Heart left ventricle (tissue), 16 donors: Measurements from ENCODE around the gene GFRA3. TPM values are rescaled to one million over a fixed set of nuclear protein-coding genes. Genes with fewer than 3 reads are reported as not detected.

Source experiments
- ATAC-seq, 4 donors: fragments of 200-7000 bp; cut with Tn5 transposase; one replicate each; pipeline ENCODE4 v1.9.1; 2020 to 2022; ENCODE audit warnings: moderate library complexity in 4 of 4, mild to moderate bottlenecking in 3 of 4, moderate number of reproducible peaks in 1 of 4
- DNase-seq, 5 donors: peaks; one replicate each; pipeline ENCODE4 v3.0.0-alpha.2; 2020
- H3K27ac ChIP-seq, 12 donors: fragments of 200-600 bp; sonication (generic) in 4 of 12; one replicate each; pipeline versions ENCODE4 v1.5.0 to v1.8.0; 2016 to 2022; ENCODE audit warnings: mild to moderate bottlenecking in 2 of 12
- H3K27me3 ChIP-seq, 9 donors: fragments of 200-600 bp; sonication (generic) in 2 of 9; one replicate each; pipeline versions ENCODE4 v1.5.1 to v1.8.0; 2016 to 2022; ENCODE audit warnings: mild to moderate bottlenecking in 3 of 9
- H3K36me3 ChIP-seq, 9 donors: fragments of 200-600 bp; sonication (generic) in 2 of 9; one replicate each; pipeline versions ENCODE4 v1.5.0 to v1.8.0; 2018 to 2022; ENCODE audit warnings: mild to moderate bottlenecking in 2 of 9
- H3K4me1 ChIP-seq, 12 donors: fragments of 200-600 bp; sonication (generic) in 4 of 12; one replicate each; pipeline versions ENCODE4 v1.5.0 to v1.8.0; 2016 to 2022; ENCODE audit warnings: mild to moderate bottlenecking in 3 of 12
- H3K4me3 ChIP-seq, 12 donors: fragments of 200-600 bp; sonication (generic) in 4 of 12; one replicate each; pipeline versions ENCODE4 v1.5.0 to v1.8.0; 2017 to 2022; ENCODE audit warnings: mild to moderate bottlenecking in 9 of 12, moderate library complexity in 4 of 12
- H3K9me3 ChIP-seq, 12 donors: fragments of 200-600 bp; sonication (generic) in 4 of 12; one replicate each; pipeline versions ENCODE4 v1.5.0 to v1.8.0; 2016 to 2022; ENCODE audit warnings: mild to moderate bottlenecking in 1 of 12
- CTCF ChIP-seq, 12 donors: fragments of 200-600 bp; sonication (generic) in 4 of 12; IDR thresholded peaks; one replicate each; pipeline versions ENCODE4 v1.5.0 to v1.8.0; 2018 to 2022; ENCODE audit warnings: antibody characterized with exemption in 12 of 12, mild to moderate bottlenecking in 5 of 12
- POLR2A ChIP-seq, 2 donors: fragments of 450-650 bp; IDR thresholded peaks; one replicate each; pipeline ENCODE4 v1.6.1; 2017; ENCODE audit warnings: antibody characterized with exemption in 2 of 2, mild to moderate bottlenecking in 2 of 2, moderate library complexity in 2 of 2
- WGBS, 4 donors: extraction: QIAGEN DNeasy Blood & Tissue Kit in 2 of 4; methylation state at CpG; one replicate each; pipeline versions ENCODE4 v1.1.5 to v1.1.7; 2013 to 2018; 5-methylcytosine and 5-hydroxymethylcytosine counted together
- intact Hi-C, 10 donors: fragments of 100-400 bp; cut with DNase I; formaldehyde crosslinking; loops; one replicate each; pipeline versions ENCODE4 v1.11.1 to v1.14.2; 2022
- polyA plus RNA-seq, 2 donors: library from polyadenylated mRNA; stranded (reverse); fragments of 200-250 nt; gene quantifications; one replicate each; pipeline ENCODE4 v1.2.3, GENCODE V29; 2013
- total RNA-seq, 9 donors: library from RNA; depleted of rRNA in 2 of 9; stranded (reverse); fragments of >200 nt in 2 of 9; fragmentation: NEBNext Ultra II Directional in 3 of 9; extraction: Animal tissue kit (Norgen Biotek cat#: 25700) in 3 of 9; gene quantifications; one replicate each; pipeline versions ENCODE4 v1.1.0 to v1.2.4, GENCODE V29; 2016 to 2023
- donor health status: ischemic (EF 13 %, LVEDD 7.1; RV severe dilation, severe dysfunction).
- donor health status: healthy with polysubstance abuse.
- donor health status: DM: no; HTN: yes; CAD: no.
- donor health status: DM: no; HTN: no; CAD: no.
- donor health status: ischemic (EF 25% LVEDD 6.9; RV normal size, moderate dysfunction).
- donor health status: ischemic (EF 25% LVEDD 5.7; RV mildly dilated, moderate dysfunction).
- donor health status: healthy.
- donor health status: DM: yes; HTN: yes; CAD: no.
- donor health status: ischemic (EF 35%, LVEDD 5.7; RV mildly dilated, moderate dysfunction).
- donor health status: nonischemic (EF 11% LVEDD 7.7; RV severe dilation, severe dysfunction).
- donor health status: DM: yes; HTN: yes; CAD: no.
- donor health status: PGD.
- donor health status: ischemic (EF 29% LVEDD 5.4; RV normal size, mild dysfunction).
- donor health status: nonischemic (EF 23%, LVEDD 6.1; RV moderate dilation, normal function).

Gene GFRA3
- total and polyA plus RNA-seq, 11 donors, result 0.35 to 1.3 (median 0.67) TPM

DNA sequence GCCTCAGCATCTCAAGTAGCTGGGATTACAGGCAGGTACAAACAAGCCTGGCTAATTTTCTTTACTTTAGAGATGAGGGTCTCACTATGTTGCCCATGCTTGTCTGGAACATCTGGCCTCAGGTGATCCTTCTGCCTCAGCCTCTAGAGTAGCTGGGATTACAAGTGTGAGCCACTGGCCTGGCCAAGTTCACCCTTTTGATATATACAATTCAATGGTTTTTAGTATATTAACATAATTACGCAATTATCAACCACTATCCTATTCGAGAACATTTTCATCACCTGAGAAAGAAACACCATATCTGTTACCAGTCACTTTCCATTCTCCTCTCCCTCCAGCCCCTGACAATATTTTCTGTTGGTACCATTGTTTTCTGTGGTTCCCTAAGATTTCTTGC is 57.6 kb downstream of the GFRA3 start:
- Histone ChIP-seq H3K9me3 (no peaks in the 10 kb centered on the region), H3K4me1 (peaks cover 0 to 18% (median 11%) of the 10 kb centered on the region in 12 donors), H3K27ac (no peak overlapping the region), H3K36me3 (no peaks in the 10 kb centered on the region), H3K4me3 (no peak overlapping the region), H3K27me3 (no peaks in the 10 kb centered on the region)
- 83 to 97% (median 88%) methylated on average over 2 of the region's 2 CpGs for WGBS, 4 donors
- ATAC-seq (no peak), DNase-seq (no peak)
- TF ChIP-seq CTCF (IDR thresholded peaks at IDR 0.05), result no peak
- TF ChIP-seq POLR2A (IDR thresholded peaks at IDR 0.05), result no peak
- intact Hi-C loops, result no loop called here

GRCh38 chr5:138213161-138214029 is 61.0 kb downstream of the GFRA3 start, which contains the start of gene CDC23:
TSS of gene CDC23 (minus strand) at chr5:138213323. CDS start at chr5:138213312, 11 bp downstream.
- peak within 1 kb of the TSS; percentile 67 to 97 (median 85) for H3K4me3 ChIP-seq
- peaks cover 0 to 29% (median 15%) of the 10 kb centered on the region in 12 donors for H3K4me1 ChIP-seq
- peak within 1 kb of the TSS; percentile 20 to 87 (median 76) for H3K27ac ChIP-seq
- peaks cover 0 to 22% (median 5%) of the 10 kb centered on the region in 9 donors for H3K36me3 ChIP-seq
- no peaks in the 10 kb centered on the region for H3K9me3 ChIP-seq
- TF ChIP-seq CTCF (IDR thresholded peaks at IDR 0.05) (no peak), POLR2A (IDR thresholded peaks at IDR 0.05) (peak; percentile 20 to 51)
- 1 to 3% (median 1%) methylated on average over 30 to 32 of the region's 32 CpGs for WGBS, 4 donors
- intact Hi-C loops, result loop anchor here in 2 of 10 donors (2.0 to 5.0 kb wide), 2 partner anchors 33 to 119 kb away; partner anchors contain the start of gene CDC25C (in 1 of the 2)
- DNase-seq (peak; percentile 89 to 94 (median 94)), ATAC-seq (peak; percentile 96 to 99 (median 98))
- H3K27me3 ChIP-seq, result no peaks in the 10 kb centered on the region

DNA sequence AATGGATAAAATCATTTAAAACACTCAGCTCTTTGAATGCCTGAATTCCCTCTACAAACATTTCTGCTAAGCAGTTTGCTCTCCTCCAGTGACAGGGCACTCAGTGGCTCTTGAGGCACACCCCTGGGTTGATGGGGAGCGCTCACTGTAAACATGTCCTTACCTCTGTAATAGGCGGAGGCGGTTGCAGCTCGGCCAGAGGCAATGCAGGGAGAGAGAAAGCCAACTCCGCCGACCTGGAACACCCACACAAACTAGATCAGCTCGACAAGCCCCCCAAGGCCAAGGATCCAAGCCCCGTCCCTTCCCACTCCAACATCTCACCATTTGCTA is 61.6 kb downstream of the GFRA3 start:
- intact Hi-C loops, result loop anchor here in 2 of 10 donors (2.0 to 5.0 kb wide), 2 partner anchors 32 to 120 kb away; partner anchors contain the start of gene CDC25C (in 1 of the 2)
- peaks cover 0 to 29% (median 15%) of the 10 kb centered on the region in 12 donors for H3K4me1 ChIP-seq
- no peaks in the 10 kb centered on the region for H3K9me3 ChIP-seq
- peak overlapping the region; percentile 67 to 97 (median 85) for H3K4me3 ChIP-seq
- peaks cover 0 to 25% (median 7%) of the 10 kb centered on the region in 9 donors for H3K36me3 ChIP-seq
- ATAC-seq (peak; percentile 12 to 29 (median 22)), DNase-seq (peak in 2 of 5 donors; percentile 28 to 54)
- 0 to 2% (median 0%) methylated on average over 6 to 8 of the region's 8 CpGs for WGBS, 4 donors
- H3K27me3 ChIP-seq, result no peaks in the 10 kb centered on the region
- TF ChIP-seq POLR2A (IDR thresholded peaks at IDR 0.05) (no peak), CTCF (IDR thresholded peaks at IDR 0.05) (no peak)
- peak overlapping the region; percentile 20 to 87 (median 76) for H3K27ac ChIP-seq

DNA sequence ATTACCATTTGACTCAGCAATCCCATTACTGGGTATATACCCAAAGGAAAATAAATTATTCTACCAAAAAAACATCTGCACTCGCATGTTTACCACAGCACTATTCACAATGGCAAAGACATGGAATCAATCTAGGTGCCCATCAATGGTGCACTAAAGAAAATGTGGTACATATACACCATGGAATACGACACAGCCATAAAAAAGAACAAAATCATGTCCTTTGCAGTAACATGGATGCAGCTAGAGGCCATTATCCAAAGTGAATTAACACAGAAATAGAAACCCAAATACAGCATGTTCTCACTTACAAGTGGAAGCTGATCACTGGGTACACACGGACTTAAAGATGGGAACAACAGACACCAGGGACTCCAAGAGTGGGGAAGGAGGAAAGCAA is 63.4 kb downstream of the GFRA3 start:
- H3K36me3 ChIP-seq, result peaks cover 0 to 42% (median 25%) of the 10 kb centered on the region in 9 donors

More for the DNA sequence above, 63.4 kb downstream of the GFRA3 start:
- Histone ChIP-seq H3K4me1 (peaks cover 0 to 29% (median 15%) of the 10 kb centered on the region in 12 donors), H3K9me3 (no peaks in the 10 kb centered on the region), H3K27ac (no peak overlapping the region), H3K27me3 (no peaks in the 10 kb centered on the region), H3K4me3 (no peak overlapping the region)
- 88 to 95% (median 93%) methylated on average over 3 of the region's 3 CpGs for WGBS, 4 donors
- ATAC-seq, result no peak
- intact Hi-C loops, result loop anchor here in 1 of 10 donors (5.0 kb wide), 1 partner anchor 121 kb away; the partner anchor contains the start of gene CDC25C
- TF ChIP-seq POLR2A (IDR thresholded peaks at IDR 0.05), result no peak
- TF ChIP-seq CTCF (IDR thresholded peaks at IDR 0.05), result no peak
- DNase-seq, result no peak
